ENCODE measurements around the gene ZNF397.

DNA sequence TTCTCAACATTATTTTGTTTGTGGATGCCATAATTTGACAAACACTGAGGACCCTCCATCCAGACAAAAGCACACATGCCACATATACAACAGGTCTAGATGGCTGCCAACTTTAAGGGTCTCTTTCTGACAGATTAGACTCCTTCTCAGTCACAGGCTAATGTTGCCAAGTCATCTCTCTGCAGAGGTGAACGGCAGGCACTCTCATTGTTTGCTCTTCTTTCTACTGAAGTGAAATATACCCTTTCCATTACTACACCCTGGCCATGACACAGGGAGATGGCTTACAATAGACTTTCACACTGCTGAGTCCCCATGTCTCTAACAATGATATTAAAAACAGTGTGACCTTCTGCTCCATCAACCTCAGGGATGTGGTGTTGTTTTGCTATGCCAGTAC, 47.5 kb upstream of the ZNF397 start:
- TF ChIP-seq EP300 (IDR thresholded peaks at IDR 0.05), result no peak
- TF ChIP-seq, protein P1, sequence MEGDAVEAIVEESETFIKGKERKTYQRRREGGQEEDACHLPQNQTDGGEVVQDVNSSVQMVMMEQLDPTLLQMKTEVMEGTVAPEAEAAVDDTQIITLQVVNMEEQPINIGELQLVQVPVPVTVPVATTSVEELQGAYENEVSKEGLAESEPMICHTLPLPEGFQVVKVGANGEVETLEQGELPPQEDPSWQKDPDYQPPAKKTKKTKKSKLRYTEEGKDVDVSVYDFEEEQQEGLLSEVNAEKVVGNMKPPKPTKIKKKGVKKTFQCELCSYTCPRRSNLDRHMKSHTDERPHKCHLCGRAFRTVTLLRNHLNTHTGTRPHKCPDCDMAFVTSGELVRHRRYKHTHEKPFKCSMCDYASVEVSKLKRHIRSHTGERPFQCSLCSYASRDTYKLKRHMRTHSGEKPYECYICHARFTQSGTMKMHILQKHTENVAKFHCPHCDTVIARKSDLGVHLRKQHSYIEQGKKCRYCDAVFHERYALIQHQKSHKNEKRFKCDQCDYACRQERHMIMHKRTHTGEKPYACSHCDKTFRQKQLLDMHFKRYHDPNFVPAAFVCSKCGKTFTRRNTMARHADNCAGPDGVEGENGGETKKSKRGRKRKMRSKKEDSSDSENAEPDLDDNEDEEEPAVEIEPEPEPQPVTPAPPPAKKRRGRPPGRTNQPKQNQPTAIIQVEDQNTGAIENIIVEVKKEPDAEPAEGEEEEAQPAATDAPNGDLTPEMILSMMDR (IDR thresholded peaks at IDR 0.05), result no peak
